Limb (tissue), 2 donors: ENCODE measurements around the gene TH.

Source experiments
- DNase-seq, 2 donors: peaks; one replicate each; pipeline ENCODE4 v3.0.0-alpha.2; 2016; ENCODE audit errors: extremely low spot score in 2 of 2

Gene TH

GRCh38 chr11:2171591-2172003 is at the start of gene TH:
Gene TH, minus strand, starts transcription at chr11:2171815. Its CDS starts 29 bp downstream, at chr11:2171786.
- DNase-seq: no peak

DNA sequence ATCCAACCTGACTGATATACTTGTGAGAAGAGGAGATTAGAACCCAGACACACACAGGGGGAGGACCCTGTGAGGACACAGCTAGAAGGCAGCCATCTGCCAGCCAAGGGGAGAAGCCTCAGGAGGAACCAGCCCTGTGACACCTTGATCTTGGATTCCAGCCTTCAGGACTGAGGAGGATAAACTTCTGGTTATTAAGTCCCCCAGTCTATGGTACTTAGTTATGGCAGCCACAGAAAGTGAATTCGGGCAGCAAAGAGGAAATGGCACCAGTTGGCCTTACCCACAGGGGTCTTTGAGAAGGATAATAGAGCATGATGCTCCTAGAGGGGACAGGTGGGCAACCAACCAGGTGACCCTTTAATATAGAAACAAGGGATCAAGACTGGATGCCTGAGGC is 49.4 kb upstream of the TH start:
- no peak for DNase-seq

DNA sequence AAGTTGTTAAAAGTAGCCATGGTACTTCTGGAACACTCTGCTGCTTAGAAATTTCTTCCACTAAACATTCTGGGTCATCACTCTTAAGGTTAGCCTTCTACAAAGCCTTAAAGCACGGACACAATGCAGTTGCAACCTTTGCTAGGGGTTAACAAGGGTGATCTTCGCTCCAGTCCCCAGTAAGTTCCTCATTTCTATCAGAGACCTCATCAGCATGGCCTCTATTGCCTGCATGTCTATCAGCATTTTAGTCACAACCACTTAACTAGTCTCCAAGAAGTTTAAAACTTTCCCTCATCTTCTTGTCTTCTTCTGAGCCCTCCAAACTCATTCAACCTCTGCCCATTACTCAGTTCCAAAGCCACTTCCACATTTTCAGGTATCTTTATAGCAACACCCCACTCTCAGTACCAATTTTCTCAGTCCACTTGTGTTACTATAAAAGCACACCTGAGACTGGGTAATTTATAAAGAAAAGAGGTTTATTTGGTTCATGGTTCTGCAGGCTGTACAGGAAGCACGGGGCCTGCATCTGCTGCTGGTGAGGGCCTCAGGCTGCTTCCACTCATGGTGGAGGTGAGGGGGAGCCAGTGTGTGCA is 48.7 kb upstream of the TH start:
- DNase-seq: no peak

DNA sequence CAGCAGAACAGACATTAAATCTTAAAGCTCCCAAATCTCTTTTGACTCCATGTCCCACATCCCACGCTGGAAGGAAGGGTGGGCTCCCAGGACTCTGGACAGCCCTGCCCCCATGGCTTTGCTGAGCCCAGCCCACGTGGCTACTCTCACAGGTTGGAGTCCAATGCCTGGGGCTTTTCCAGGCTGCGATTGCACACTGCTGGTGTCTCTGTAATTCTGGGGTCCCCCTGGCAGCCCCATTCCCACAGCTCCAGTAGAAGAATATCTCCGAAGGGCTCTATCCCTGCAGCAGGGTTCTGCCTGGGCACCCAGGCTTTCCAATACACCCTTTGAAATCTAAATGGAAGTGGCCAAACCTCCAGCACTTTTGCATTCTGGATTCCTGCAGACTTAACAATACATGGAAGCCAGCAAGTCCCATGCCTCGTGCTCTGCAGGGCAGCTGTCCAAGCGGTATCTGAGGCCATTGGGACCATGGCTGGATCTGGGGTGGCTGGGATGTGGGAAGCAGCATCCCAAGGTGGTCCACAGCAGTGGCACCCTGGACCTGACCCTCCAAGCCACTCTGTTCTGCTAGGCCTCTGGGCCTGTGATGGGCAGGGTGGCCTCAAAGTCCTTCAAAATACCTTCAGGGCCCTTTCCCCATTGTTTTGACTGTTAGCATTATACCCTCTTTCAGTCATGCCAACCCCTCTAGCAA is 47.9 kb upstream of the TH start:
- no peak for DNase-seq

GRCh38 chr11:2218031-2218633 is 46.5 kb upstream of the TH start:
- no peak for DNase-seq

DNA sequence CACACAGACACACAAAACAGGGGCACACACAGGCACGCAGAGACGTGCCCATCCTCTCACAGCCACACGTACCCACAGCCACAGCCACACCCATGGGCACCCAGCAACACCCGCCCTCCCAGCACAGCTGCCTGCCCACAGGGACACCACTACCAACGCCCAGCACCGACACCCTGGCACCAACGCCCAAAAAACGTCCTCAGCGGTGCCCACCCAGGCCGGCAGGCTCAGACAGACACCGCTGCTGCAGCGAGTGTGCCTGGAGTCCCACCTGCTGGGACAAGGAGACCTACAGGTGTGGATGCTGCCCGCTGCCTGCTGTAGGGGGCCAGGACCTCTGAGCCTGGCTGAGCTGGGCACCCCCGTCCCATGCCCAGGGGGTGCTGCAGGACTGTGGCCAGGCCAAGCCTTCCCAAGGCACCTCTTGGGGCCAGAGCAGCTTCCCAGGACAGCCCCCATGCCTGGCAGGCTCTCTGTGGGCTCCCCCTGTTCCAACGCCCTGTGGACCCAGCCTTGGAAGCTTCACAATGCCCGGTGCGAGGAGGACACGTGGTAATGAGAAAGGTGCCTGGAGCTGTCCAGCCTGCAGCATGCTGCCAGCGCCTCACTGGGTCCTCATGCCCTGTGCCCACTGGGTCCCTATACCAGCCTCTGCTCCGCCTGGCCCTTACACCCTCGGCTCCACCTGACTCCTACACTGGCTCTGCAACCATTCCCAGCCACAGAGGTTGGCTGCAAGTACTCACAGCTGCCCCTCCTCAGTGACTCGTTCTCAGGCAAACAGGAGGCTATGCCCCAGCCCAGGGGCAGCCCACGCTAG is 45.8 kb upstream of the TH start:
- DNase-seq: no peak

DNA sequence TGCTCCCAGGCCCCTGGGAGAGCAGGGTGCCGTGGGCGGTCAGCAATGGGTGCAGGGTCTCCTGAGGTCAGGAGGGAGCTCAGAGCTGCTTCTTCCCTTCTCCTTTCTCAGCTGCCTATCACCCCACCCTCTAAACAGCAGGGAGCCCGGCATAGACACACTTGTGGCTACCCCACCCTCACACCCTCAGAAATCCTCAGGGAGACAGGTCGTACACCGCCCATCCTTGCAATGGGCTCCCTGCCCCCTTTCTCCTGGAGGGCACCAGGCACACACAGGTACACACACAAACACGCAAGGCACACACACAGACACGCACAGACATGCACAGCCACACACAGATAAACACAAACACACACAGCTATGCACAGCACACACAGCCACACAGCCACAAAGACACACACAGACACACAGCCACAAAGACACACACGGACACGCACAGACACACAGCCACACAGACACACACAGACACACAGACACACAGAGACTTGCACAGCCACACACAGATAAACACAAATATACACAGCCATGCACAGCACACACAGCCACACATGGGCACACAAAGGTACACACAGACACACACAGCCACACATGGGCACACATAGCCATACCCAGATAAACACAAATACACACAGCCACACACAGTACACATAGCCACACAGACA is 44.9 kb upstream of the TH start:
- DNase-seq: no peak

GRCh38 chr11:2215561-2216399 is 44.2 kb upstream of the TH start:
- DNase-seq: no peak

- no peak for DNase-seq
Observed at GRCh38 chr11:2215230-2215560, 43.6 kb upstream of the TH start.

- peak in 1 of 2 donors; percentile 47 for DNase-seq
Observed at GRCh38 chr11:2214527-2215229, 43.1 kb upstream of the TH start.

DNA sequence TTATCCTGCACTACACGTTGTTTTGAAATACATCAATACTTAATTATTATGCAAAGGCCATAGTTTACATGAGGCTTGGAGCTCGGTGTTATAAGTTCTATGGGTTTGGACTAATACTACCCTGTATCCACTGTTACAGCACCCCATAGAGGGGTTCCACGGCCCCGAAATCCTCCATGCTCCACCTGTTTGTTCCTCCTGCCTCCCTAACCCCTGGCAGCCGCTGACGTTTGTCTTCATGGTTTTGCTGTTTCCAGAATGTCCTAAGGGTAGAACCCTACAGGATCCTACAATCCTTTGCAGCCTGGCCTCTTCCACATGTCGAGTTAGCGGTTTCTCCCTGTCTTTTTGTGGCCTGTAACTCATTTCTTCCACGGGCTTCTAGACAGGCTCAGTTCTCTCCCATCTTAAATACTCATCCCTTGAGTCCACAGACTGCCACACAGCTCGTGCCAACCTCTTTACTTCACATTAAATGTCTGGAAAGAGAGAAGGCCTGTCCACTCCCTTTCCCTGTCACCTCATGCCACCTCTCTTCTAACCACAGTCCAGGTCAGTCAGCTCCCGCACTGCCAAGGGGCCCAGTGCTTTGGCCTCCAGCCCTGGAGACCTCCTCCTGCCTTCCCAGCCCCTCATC is 42.4 kb upstream of the TH start:
- no peak for DNase-seq

DNA sequence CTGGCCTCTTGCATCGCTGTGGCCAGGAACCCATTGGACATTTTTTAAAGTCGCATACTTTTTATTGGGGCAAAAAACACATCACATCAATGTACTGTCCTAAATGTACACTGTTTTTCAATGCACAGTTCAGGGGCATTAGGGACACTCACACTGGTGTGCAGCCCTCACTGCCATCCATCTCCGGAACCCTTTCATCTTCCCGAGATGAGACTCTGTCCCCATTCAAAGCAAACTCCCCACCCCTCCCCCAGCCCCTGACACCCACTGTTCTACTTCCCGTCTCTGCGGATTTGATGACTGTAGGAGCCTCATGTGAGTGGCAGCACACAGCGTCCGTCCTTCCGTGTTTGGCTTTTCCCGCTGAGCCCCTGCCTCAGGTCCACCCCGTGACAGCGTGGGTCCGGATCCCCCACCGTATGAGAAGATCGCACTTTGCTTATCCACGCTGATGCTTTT is 41.8 kb upstream of the TH start:
- DNase-seq: peak in 1 of 2 donors; percentile 36

- DNase-seq: peak in 1 of 2 donors; percentile 32
Observed at GRCh38 chr11:2212411-2213251, 41.0 kb upstream of the TH start.

DNA sequence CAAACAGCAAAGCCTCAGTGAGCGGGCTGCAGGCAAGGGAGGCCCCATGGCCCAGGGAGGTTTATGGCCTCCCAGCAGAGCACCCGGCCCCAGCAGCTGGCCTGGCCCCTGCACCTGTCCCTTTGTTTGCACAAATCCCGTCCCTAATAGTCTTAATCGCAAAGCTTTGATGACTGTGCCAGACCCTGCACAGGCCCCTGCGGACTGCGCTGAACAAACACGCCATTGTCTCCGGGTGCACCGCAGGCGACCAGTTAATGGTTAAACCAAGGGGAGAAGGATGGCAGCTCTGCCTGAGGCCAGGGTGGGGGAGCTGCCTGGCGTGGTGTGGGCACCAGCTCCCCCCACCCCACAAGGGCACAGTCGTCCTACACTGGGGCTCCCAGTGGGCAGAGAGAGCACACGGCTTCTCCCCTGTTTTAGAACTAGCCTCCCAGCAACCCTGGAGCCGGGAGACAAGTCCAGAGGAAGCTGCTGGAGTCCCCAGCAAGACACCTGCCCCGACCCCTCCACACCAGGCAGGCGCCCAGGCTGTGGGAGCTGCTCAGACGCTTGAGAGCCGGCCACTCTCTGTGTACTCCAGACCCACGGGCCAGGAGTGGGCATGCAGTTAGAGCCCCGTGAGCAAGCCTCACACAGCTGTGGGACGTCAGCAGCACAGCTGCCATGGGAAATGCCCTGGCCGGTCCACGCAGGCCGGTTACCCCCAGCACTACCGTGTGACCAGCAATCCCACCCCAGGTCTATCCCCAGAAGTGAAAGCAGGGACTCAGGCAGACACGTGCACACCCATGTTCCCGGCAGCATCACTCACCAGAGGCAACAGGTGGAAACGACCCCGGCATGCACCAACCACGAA is 39.7 kb upstream of the TH start:
- DNase-seq: peak in 1 of 2 donors; percentile 63

- no peak for DNase-seq
Observed at GRCh38 chr11:2210366-2211112, 38.9 kb upstream of the TH start.

- DNase-seq: no peak
Observed at GRCh38 chr11:2209900-2210321, 38.3 kb upstream of the TH start.

DNA sequence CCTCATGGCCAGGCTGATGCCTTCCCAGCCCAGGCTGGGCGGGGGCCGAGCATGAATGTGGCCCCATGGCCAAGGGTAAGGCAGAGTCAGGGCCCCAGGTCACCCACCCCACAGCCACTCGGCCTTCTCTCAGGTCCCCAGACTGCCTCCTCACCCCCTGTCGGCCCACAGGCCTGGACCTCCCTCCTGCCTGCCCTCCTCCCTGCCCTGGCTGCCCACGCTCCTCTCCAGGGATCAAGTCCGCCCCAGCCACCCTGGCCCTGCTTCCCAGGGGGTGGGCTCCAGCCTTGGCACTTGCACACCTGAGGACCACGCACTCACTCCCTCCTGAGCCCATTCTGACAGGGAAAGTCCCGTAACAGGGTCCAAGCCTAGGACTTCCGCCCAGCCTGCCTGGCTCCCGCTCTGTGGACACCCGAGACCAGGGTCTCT is 37.8 kb upstream of the TH start:
- no peak for DNase-seq
